B cell (primary cell): Measurements from ENCODE around the gene EFNA1.

Experiments
- CTCF ChIP-seq: fragments of 200-600 bp; IDR thresholded peaks from one replicate; pipeline ENCODE4 v1.8.0; 2022; ENCODE audit warnings: antibody characterized with exemption, mild to moderate bottlenecking
- EZH2 ChIP-seq: IDR thresholded peaks from 2 replicates; pipeline ENCODE4 v1.6.1; 2012; ENCODE audit warnings: borderline replicate concordance, low read depth, mild to moderate bottlenecking, moderate library complexity, low read length; ENCODE audit not compliant: insufficient read depth, poor library complexity, severe bottlenecking

GRCh38 chr1:155121249-155121648, 6.4 kb upstream of the EFNA1 start:
- TF ChIP-seq CTCF (no peak), EZH2 (no peak)
